Measurements from ENCODE around the gene ALX3.

- TF ChIP-seq, protein P1, sequence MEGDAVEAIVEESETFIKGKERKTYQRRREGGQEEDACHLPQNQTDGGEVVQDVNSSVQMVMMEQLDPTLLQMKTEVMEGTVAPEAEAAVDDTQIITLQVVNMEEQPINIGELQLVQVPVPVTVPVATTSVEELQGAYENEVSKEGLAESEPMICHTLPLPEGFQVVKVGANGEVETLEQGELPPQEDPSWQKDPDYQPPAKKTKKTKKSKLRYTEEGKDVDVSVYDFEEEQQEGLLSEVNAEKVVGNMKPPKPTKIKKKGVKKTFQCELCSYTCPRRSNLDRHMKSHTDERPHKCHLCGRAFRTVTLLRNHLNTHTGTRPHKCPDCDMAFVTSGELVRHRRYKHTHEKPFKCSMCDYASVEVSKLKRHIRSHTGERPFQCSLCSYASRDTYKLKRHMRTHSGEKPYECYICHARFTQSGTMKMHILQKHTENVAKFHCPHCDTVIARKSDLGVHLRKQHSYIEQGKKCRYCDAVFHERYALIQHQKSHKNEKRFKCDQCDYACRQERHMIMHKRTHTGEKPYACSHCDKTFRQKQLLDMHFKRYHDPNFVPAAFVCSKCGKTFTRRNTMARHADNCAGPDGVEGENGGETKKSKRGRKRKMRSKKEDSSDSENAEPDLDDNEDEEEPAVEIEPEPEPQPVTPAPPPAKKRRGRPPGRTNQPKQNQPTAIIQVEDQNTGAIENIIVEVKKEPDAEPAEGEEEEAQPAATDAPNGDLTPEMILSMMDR (IDR thresholded peaks at IDR 0.05): no peak
- no peak for TF ChIP-seq TEAD1 (CRISPR knock-in tag; IDR thresholded peaks at IDR 0.05)
- TF ChIP-seq MAX (CRISPR knock-in tag; IDR thresholded peaks at IDR 0.05): no peak
- no peak for TF ChIP-seq PREB (CRISPR knock-in tag; IDR thresholded peaks at IDR 0.05; ENCODE audit: borderline replicate concordance)
- no peak for TF ChIP-seq SP1 (CRISPR knock-in tag; conservative IDR thresholded peaks at IDR 0.05)
- no peak for TF ChIP-seq ATF1 (CRISPR knock-in tag; IDR thresholded peaks at IDR 0.05)
- no peak for TF ChIP-seq KAT7 (CRISPR knock-in tag; IDR thresholded peaks at IDR 0.05; ENCODE audit: borderline replicate concordance)
- TF ChIP-seq, protein P2, sequence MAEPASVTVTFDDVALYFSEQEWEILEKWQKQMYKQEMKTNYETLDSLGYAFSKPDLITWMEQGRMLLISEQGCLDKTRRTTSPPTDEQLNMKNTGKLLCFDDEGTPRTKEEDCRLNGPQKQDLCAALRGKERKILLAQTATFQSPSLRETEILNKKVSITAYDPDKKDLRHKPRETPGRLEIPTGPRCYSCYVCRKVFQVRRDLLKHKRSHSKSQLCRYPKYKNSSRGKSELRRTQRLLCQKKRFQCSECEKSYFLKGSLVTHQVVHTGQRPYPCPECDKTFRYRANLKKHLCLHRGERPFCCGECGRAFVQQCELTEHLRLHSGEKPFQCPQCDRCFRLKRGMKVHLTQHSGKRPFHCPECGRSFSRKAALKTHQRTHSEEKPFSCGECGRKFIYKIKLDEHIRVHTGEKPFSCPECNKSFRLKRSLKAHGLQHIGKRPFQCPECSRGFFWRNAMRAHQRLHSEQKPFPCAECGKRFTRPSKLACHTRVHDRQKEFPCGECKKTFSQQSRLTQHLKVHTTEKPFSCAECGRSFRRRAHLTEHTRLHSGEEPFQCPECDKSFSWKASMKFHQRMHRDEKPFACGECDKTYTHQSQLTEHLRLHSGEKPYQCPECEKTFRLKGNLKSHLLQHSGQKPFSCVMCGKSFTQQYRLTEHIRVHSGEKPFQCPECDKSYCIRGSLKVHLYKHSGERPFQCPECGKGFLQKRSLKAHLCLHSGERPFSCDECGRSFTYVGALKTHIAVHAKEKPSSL (CRISPR knock-in tag; conservative IDR thresholded peaks at IDR 0.05): no peak
- TF ChIP-seq, protein P3, sequence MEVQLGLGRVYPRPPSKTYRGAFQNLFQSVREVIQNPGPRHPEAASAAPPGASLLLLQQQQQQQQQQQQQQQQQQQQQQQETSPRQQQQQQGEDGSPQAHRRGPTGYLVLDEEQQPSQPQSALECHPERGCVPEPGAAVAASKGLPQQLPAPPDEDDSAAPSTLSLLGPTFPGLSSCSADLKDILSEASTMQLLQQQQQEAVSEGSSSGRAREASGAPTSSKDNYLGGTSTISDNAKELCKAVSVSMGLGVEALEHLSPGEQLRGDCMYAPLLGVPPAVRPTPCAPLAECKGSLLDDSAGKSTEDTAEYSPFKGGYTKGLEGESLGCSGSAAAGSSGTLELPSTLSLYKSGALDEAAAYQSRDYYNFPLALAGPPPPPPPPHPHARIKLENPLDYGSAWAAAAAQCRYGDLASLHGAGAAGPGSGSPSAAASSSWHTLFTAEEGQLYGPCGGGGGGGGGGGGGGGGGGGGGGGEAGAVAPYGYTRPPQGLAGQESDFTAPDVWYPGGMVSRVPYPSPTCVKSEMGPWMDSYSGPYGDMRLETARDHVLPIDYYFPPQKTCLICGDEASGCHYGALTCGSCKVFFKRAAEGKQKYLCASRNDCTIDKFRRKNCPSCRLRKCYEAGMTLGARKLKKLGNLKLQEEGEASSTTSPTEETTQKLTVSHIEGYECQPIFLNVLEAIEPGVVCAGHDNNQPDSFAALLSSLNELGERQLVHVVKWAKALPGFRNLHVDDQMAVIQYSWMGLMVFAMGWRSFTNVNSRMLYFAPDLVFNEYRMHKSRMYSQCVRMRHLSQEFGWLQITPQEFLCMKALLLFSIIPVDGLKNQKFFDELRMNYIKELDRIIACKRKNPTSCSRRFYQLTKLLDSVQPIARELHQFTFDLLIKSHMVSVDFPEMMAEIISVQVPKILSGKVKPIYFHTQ (CRISPR knock-in tag; IDR thresholded peaks at IDR 0.05): no peak
These were observed 50.7 kb downstream of the ALX3 start for GRCh38 chr1:110019770-110020169.

Measured in WTC11 (cell line).